Central memory CD8-positive, alpha-beta T cell (primary cell): ENCODE results near the gene BCORL1.

ENCODE experiments used
- ATAC-seq: fragments of 150-1000 bp; cut with Tn5 transposase; replicated peaks from 2 replicates; pipeline ENCODE4 v1.10.0; 2022; ENCODE audit warnings: mild to moderate bottlenecking, moderate FRiP score, moderate number of reproducible peaks; ENCODE audit not compliant: poor library complexity, severe bottlenecking; ENCODE audit errors: extremely low read depth
- DNase-seq, 2 donors: peaks; one replicate each; pipeline ENCODE4 v3.0.0; 2021; ENCODE audit warnings: low spot score in 2 of 2
- H3K27ac Mint-ChIP-seq: one replicate; pipeline ENCODE4 v1.8.0; 2022; ENCODE audit warnings: low read depth, mild to moderate bottlenecking, moderate library complexity, mixed read lengths
- H3K27me3 Mint-ChIP-seq: one replicate; pipeline ENCODE4 v1.8.0; 2022; ENCODE audit warnings: mixed read lengths
- H3K36me3 Mint-ChIP-seq: one replicate; pipeline ENCODE4 v1.8.0; 2022; ENCODE audit warnings: mild to moderate bottlenecking, moderate library complexity, mixed read lengths; ENCODE audit not compliant: insufficient read depth
- H3K4me1 Mint-ChIP-seq: one replicate; pipeline ENCODE4 v1.8.0; 2022; ENCODE audit warnings: mixed read lengths
- H3K4me3 Mint-ChIP-seq: one replicate; pipeline ENCODE4 v1.8.0; 2022; ENCODE audit warnings: mild to moderate bottlenecking, moderate library complexity, mixed read lengths
- H3K9me3 Mint-ChIP-seq: one replicate; pipeline ENCODE4 v1.8.0; 2022; ENCODE audit warnings: mixed read lengths

BCORL1 gene

DNA sequence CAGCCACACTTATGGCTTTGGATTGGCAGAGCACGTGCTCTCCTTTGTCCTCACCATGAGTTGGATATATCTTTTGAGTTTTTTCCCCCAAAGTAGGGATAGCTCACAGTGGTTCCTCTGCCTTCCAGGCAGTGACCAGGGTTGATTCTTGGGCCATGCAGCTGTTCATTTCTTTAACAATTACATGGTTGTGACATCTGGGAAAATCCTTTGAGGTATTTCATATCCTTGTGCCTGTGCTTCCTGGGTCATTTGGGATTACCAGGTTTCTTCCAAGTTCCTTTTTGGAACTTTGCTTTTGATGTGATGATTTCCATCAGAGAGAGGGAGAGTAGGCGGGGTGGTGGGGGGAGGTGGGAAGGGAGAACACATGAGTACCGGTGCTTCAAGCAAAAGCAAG, 15.6 kb downstream of the BCORL1 start:
- H3K27me3 Mint-ChIP-seq = no peaks in the 10 kb centered on the region
- no peak for ATAC-seq

DNA sequence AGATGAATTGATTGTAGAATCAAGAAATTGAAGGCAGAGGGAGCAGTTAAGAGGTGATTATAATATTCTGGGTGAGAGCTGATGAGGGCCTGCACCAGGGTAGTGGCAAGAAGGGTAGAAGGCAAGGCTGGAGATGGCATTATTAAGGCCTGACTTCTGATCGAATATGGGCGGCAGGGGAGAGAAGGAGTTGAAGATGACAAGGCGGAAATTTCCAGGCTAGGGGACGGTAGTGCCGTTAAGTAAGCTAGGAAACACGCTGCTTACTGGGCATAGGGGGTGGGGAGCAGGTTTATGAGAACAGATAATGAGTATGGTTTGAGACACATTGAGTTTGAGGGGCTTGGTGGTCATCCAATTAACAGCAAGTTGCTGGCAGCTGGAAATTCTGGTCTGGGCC, 19.5 kb downstream of the BCORL1 start:
- H3K9me3 Mint-ChIP-seq = no peaks in the 10 kb centered on the region
- H3K27ac Mint-ChIP-seq = peak overlapping the region; percentile 83
- H3K4me1 Mint-ChIP-seq = peaks cover 22% of the 10 kb centered on the region
- H3K36me3 Mint-ChIP-seq = peaks cover 13% of the 10 kb centered on the region
- no peak overlapping the region for H3K4me3 Mint-ChIP-seq
- no peaks in the 10 kb centered on the region for H3K27me3 Mint-ChIP-seq
- ATAC-seq (no peak), DNase-seq (no peak)

More for the DNA sequence above, 15.6 kb downstream of the BCORL1 start:
- no peak overlapping the region for H3K4me3 Mint-ChIP-seq
- peaks cover 19% of the 10 kb centered on the region for H3K4me1 Mint-ChIP-seq
- DNase-seq = no peak
- no peak overlapping the region for H3K27ac Mint-ChIP-seq
- H3K9me3 Mint-ChIP-seq = no peaks in the 10 kb centered on the region
- H3K36me3 Mint-ChIP-seq = peaks cover 6% of the 10 kb centered on the region

DNA sequence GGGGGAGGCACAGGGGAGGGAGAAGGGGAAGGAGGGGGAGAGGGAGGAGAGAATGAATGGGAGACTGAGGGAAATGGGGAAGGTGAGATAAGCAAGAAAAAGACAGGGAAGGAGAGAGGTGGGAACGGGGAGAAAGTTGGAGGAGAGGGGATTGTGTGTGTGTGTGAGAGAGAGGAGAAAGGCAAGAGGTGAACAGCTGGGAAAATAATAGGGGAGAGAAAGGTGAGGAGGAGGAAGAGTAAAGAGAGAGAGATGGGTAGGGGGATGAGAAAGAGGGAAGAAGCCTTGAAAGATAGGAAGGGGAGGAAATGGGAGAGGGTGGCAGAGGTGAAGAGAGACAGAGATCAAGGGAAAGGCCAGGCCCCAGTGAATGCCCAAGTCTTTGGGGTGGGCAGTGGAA, 20.1 kb downstream of the BCORL1 start:
- peaks cover 17% of the 10 kb centered on the region for H3K36me3 Mint-ChIP-seq
- no peaks in the 10 kb centered on the region for H3K9me3 Mint-ChIP-seq
- H3K4me1 Mint-ChIP-seq = peaks cover 22% of the 10 kb centered on the region
- no peak overlapping the region for H3K4me3 Mint-ChIP-seq
- no peaks in the 10 kb centered on the region for H3K27me3 Mint-ChIP-seq
- DNase-seq (no peak), ATAC-seq (no peak)
- H3K27ac Mint-ChIP-seq = peak overlapping the region; percentile 83

DNA sequence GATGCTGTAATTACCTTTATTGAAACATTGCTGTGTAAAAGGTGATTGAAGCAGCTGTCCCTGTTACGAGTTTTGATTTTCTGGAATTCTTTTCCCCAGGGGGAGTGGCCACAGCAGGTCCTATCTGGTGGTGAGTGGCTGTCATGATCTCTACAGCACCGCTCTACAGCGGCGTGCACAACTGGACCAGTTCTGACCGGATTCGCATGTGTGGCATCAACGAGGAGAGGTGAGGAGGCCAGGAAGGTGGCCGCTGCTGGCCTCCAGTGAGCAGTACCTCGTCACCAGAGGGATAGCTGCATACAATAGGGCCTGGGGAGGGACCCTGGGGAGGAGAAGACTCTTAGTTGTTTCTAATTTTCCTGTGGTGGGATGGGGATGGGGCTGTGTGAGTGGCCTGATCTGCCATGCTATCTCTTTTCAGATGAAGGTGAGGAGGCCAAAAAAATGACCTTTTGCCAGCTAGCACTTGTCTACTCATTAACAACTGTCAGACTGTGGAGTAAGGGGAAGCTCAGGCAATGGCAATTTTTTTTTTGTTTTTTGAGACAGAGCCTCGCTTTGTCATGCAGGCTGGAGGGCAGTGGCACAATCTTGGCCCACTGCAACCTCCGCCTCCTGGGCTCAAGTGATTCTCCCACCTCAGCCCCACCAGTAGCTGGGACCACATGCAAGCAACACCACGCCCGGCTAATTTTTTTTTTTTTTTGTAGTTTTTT, 22.8 kb downstream of the BCORL1 start:
- H3K4me3 Mint-ChIP-seq = no peak overlapping the region
- peaks cover 22% of the 10 kb centered on the region for H3K4me1 Mint-ChIP-seq
- no peak for DNase-seq
- H3K9me3 Mint-ChIP-seq = no peaks in the 10 kb centered on the region
- no peaks in the 10 kb centered on the region for H3K27me3 Mint-ChIP-seq
- H3K36me3 Mint-ChIP-seq = peaks cover 17% of the 10 kb centered on the region
- no peak overlapping the region for H3K27ac Mint-ChIP-seq
- no peak for ATAC-seq

DNA sequence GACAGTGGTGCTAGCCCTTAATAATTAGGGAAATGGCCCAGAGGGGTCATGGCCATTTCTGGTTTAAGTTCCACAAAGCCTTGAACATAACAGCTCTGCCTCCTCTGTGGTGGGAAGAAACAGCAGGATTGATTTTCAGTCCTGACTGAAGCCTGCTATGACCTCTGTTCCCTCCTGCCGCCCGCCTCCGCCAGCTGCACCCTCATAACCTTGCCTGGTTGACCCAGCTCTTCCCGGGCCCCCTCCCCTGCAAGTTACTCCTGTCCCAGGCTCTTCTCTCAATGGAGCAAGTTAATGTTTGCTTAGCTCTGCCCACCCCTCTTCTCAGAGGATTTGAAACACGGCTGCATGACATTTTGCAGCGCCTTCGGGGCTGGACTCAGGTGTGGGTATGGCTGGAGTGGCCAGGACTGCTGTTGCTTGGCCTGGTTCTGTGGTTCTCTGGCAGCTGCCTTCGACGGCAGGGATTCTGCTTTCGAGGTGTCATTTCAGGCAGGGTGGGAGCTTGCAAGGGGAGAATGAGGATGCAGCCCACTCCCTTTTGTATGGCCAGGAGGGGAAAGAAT, 27.3 kb downstream of the BCORL1 start:
- ATAC-seq (no peak), DNase-seq (no peak)
- H3K27ac Mint-ChIP-seq = no peak overlapping the region
- H3K4me3 Mint-ChIP-seq = no peak overlapping the region
- no peaks in the 10 kb centered on the region for H3K9me3 Mint-ChIP-seq
- H3K4me1 Mint-ChIP-seq = no peaks in the 10 kb centered on the region
- H3K27me3 Mint-ChIP-seq = no peaks in the 10 kb centered on the region
- peaks cover 17% of the 10 kb centered on the region for H3K36me3 Mint-ChIP-seq

DNA sequence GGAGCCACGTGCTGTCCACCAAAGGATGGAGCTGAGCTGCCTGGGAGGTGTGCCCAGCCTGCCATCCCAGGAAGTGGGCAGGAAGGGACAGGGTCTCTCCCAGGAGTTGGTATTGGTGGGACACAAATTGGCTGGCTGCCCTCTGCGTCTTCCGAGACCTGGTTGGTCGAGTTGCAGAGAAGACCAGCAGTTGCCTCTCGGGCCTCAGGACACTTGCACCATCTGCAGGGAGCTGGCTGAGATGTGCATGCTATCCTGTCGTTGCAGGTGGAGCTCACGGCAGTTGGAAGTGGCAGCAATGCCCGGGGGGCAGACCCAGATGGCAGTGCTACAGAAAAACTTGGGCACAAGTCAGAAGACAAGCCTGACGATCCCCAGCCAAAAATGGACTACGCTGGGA, 30.2 kb downstream of the BCORL1 start:
- DNase-seq (no peak), ATAC-seq (no peak)
- Mint-ChIP-seq H3K27me3 (no peaks in the 10 kb centered on the region), H3K9me3 (no peaks in the 10 kb centered on the region), H3K4me1 (no peaks in the 10 kb centered on the region), H3K27ac (no peak overlapping the region), H3K4me3 (no peak overlapping the region), H3K36me3 (peaks cover 10% of the 10 kb centered on the region)

DNA sequence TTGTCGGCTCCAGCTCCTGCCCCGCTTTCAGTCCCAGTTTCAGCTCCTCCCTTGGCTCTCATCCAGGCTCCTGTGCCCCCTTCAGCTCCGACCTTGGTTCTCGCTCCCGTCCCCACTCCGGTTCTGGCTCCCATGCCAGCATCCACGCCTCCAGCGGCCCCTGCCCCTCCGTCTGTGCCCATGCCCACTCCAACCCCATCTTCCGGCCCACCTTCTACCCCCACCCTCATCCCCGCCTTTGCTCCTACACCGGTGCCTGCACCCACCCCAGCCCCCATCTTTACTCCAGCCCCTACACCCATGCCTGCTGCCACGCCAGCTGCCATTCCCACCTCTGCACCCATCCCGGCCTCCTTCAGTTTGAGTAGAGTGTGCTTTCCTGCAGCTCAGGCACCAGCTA, 31.2 kb downstream of the BCORL1 start:
- Mint-ChIP-seq H3K4me1 (peaks cover 5% of the 10 kb centered on the region), H3K9me3 (no peaks in the 10 kb centered on the region), H3K4me3 (no peak overlapping the region), H3K36me3 (peaks cover 8% of the 10 kb centered on the region), H3K27ac (no peak overlapping the region), H3K27me3 (no peaks in the 10 kb centered on the region)
- no peak for ATAC-seq
- no peak for DNase-seq

DNA sequence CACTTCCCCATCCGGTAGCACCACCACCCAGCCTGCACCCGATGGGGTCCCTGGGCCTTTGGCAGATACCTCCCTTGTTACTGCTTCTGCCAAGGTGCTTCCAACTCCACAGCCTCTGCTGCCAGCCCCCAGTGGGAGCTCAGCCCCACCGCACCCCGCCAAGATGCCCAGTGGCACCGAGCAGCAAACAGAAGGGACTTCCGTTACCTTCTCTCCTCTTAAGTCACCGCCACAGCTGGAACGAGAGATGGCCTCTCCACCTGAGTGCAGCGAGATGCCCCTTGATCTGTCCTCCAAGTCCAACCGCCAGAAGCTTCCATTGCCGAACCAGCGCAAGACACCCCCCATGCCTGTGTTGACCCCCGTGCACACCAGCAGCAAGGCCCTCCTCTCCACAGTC, 31.9 kb downstream of the BCORL1 start:
- Mint-ChIP-seq H3K4me3 (no peak overlapping the region), H3K27me3 (no peaks in the 10 kb centered on the region)

DNA sequence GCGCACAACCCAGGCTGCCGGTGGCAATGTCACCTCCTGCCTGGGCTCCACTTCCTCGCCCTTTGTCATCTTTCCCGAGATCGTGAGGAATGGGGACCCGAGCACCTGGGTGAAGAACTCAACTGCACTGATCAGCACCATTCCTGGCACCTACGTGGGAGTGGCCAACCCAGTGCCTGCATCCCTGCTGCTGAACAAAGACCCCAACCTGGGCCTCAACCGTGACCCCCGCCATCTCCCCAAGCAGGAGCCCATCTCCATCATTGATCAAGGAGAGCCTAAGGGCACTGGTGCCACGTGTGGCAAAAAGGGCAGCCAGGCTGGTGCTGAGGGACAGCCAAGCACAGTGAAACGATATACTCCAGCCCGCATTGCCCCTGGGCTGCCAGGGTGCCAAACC, 32.3 kb downstream of the BCORL1 start:
- Mint-ChIP-seq H3K27me3 (no peaks in the 10 kb centered on the region), H3K36me3 (peaks cover 8% of the 10 kb centered on the region), H3K9me3 (no peaks in the 10 kb centered on the region), H3K4me3 (no peak overlapping the region), H3K27ac (peak overlapping the region; percentile 44), H3K4me1 (peaks cover 5% of the 10 kb centered on the region)
- ATAC-seq (no peak), DNase-seq (no peak)

More for the DNA sequence above, 31.9 kb downstream of the BCORL1 start:
- peaks cover 5% of the 10 kb centered on the region for H3K4me1 Mint-ChIP-seq
- DNase-seq (no peak), ATAC-seq (no peak)
- H3K27ac Mint-ChIP-seq = peak overlapping the region; percentile 44
- H3K36me3 Mint-ChIP-seq = peaks cover 8% of the 10 kb centered on the region
- H3K9me3 Mint-ChIP-seq = no peaks in the 10 kb centered on the region

DNA sequence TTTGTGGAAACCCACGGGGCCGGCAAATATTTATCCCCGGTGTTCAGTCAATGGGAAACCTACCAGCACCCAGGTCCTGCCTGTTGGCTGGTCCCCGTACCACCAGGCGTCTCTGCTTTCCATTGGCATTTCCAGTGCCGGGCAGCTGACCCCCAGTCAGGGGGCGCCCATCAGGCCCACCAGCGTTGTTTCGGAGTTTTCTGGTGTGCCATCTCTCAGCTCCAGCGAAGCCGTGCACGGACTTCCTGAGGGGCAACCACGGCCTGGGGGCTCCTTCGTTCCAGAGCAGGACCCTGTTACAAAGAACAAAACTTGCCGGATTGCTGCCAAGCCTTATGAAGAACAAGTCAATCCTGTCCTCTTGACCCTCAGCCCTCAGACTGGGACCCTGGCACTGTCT, 32.7 kb downstream of the BCORL1 start:
- H3K36me3 Mint-ChIP-seq = peaks cover 9% of the 10 kb centered on the region
- no peaks in the 10 kb centered on the region for H3K9me3 Mint-ChIP-seq
- peaks cover 5% of the 10 kb centered on the region for H3K4me1 Mint-ChIP-seq
- no peaks in the 10 kb centered on the region for H3K27me3 Mint-ChIP-seq
- no peak overlapping the region for H3K27ac Mint-ChIP-seq
- DNase-seq = no peak
- H3K4me3 Mint-ChIP-seq = no peak overlapping the region
- no peak for ATAC-seq

DNA sequence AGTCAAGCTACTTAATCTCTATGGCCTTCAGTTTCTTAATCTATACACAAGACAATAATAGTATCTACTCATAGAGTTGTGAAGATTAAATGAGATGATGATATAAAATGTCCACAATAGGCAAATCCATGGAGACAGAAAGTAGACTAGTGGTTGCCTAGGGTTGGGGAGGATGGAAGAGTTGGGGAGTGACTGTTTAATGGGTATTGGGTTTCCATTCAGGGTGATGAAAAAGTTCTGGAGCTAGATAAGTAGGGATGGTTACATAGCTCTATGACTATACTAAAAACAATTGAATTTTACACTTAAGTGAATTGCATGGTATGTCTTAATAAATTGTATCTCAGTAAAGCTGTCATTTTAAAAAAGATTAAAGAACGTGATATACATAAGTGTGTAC, 35.7 kb downstream of the BCORL1 start:
- no peak overlapping the region for H3K4me3 Mint-ChIP-seq
- no peaks in the 10 kb centered on the region for H3K27me3 Mint-ChIP-seq
- no peaks in the 10 kb centered on the region for H3K9me3 Mint-ChIP-seq
- no peak overlapping the region for H3K27ac Mint-ChIP-seq
- DNase-seq = no peak
- ATAC-seq = no peak
- peaks cover 10% of the 10 kb centered on the region for H3K36me3 Mint-ChIP-seq
- H3K4me1 Mint-ChIP-seq = peaks cover 5% of the 10 kb centered on the region

DNA sequence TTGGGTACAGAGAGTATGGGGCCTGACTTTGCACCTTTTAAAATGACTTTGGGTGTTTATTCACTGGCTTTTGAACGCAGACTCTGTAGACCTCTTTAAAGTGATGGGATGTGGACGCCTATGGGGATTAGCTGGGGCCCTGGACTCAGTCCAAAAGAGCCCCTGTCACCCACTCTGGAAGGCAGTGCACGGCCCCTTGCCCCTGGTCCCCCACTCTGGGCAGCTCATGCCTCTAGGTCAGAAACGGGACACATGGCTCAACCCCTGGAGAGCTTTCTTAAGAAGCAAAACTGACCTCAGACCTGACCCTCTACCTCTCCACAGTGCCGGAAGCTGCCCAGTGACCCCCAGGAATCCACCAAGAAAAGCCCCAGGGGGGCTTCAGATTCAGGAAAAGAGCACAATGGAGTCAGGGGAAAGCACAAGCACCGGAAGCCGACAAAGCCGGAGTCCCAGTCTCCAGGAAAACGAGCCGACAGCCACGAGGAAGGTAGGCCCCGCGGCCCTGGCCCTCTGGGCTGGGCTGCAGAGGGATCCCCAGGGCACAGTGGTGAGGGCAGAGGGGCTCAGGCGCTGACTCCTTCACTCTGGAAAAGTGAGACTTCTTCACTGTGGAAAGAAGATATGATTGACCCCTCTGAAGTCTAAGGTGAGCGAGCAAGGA, 38.4 kb downstream of the BCORL1 start:
- Mint-ChIP-seq H3K27me3 (no peaks in the 10 kb centered on the region), H3K4me1 (peaks cover 5% of the 10 kb centered on the region), H3K9me3 (no peaks in the 10 kb centered on the region), H3K27ac (no peak overlapping the region), H3K36me3 (peaks cover 17% of the 10 kb centered on the region), H3K4me3 (no peak overlapping the region)
- no peak for ATAC-seq
- DNase-seq = no peak

DNA sequence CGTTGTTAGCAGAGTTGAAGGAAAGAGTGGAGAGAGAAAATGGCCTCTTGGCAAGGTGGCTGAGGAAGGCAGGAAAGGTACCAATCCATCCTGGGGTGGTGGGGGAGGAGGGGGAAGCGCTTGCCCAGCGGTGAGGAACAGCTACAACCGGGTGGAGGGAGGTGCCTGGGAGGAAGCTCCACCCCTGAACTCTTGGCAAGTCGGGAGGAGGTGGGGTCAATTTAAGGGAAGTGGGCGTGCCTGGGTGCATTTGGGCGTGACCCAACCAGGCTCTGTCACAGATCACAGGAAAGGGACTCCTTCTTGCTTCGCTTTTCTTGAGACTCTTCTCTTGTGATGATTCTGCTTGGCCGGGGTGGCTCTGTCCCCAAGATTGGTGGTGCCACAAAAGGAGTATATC, 41.7 kb downstream of the BCORL1 start:
- ATAC-seq (peak; percentile 99), DNase-seq (peak; percentile 67 to 75)
- Mint-ChIP-seq H3K9me3 (no peaks in the 10 kb centered on the region), H3K27ac (peak overlapping the region; percentile 66), H3K4me1 (no peaks in the 10 kb centered on the region), H3K4me3 (peak overlapping the region; percentile 56), H3K36me3 (peaks cover 19% of the 10 kb centered on the region), H3K27me3 (no peaks in the 10 kb centered on the region)
